Thoracic aorta (tissue), 2 donors: ENCODE measurements around the gene LSM14A. TPM values are rescaled to one million over a fixed set of nuclear protein-coding genes. Genes with fewer than 3 reads are reported as not detected.
A peak's percentile ranks its signal among the peaks of the same experiment; 100 is the strongest.

Experiments used
- ATAC-seq: fragments of 150-250 bp; one replicate; pipeline ENCODE4 v1.8.0; 2017; ENCODE audit warnings: low read depth; ENCODE audit not compliant: insufficient number of reproducible peaks, low FRiP score
- DNase-seq: peaks from one replicate; pipeline ENCODE4 v3.0.0-alpha.2; 2020; ENCODE audit warnings: low spot score
- H3K27ac ChIP-seq, 2 donors: fragments of 200-600 bp; sonication (generic); 1 replicate in 1 of 2; 2 replicates in 1 of 2; pipeline ENCODE4 v1.5.1; 2016; ENCODE audit warnings: mild to moderate bottlenecking in 2 of 2, moderate library complexity in 2 of 2
- H3K27me3 ChIP-seq: fragments of 200-600 bp; sonication (generic); replicated peaks from 2 replicates; pipeline ENCODE4 v1.6.0; 2016; ENCODE audit warnings: mild to moderate bottlenecking; ENCODE audit not compliant: insufficient read depth
- H3K36me3 ChIP-seq: fragments of 200-600 bp; sonication (generic); one replicate; pipeline ENCODE4 v1.5.1; 2016
- H3K4me1 ChIP-seq, 2 donors: fragments of 200-600 bp; sonication (generic); 1 replicate in 1 of 2; 2 replicates in 1 of 2; pipeline versions ENCODE4 v1.5.1 to v1.6.0; 2016; ENCODE audit warnings: low read depth in 2 of 2, mild to moderate bottlenecking in 1 of 2; ENCODE audit not compliant: control insufficient read depth in 1 of 2
- H3K4me3 ChIP-seq: fragments of 200-600 bp; sonication (generic); 2 replicates; pipeline ENCODE4 v1.5.1; 2016; ENCODE audit warnings: mild to moderate bottlenecking
- H3K9me3 ChIP-seq: fragments of 200-600 bp; sonication (generic); 2 replicates; pipeline ENCODE4 v1.5.1; 2016
- CTCF ChIP-seq: fragments of 200-600 bp; sonication (generic); IDR thresholded peaks from one replicate; pipeline ENCODE4 v1.5.1; 2019; ENCODE audit warnings: antibody characterized with exemption
- total RNA-seq, 2 donors: library from RNA; depleted of rRNA; stranded (reverse); fragments of >200 nt; gene quantifications; one replicate each; pipeline versions ENCODE4 v1.1.0 to v1.2.3, GENCODE V29; 2016

Gene LSM14A
- total RNA-seq, 2 donors from 2014 or later = 79.1 to 133 TPM

GRCh38 chr19:34260771-34261173, 88.5 kb downstream of the LSM14A start:
- H3K27me3 ChIP-seq = no peaks in the 10 kb centered on the region
- peak overlapping the region in 1 of 2 donors; percentile 4 for H3K27ac ChIP-seq
- no peaks in the 10 kb centered on the region for H3K9me3 ChIP-seq
- H3K36me3 ChIP-seq = no peaks in the 10 kb centered on the region
- ATAC-seq (no peak), DNase-seq (no peak)
- H3K4me3 ChIP-seq = peak overlapping the region; percentile 16
- no peak for TF ChIP-seq CTCF
- H3K4me1 ChIP-seq = peaks cover 27 to 68% of the 10 kb centered on the region in 2 donors

GRCh38 chr19:34261334-34262109, 89.2 kb downstream of the LSM14A start:
- Histone ChIP-seq H3K9me3 (no peaks in the 10 kb centered on the region), H3K27ac (no peak overlapping the region), H3K4me3 (no peak overlapping the region), H3K36me3 (no peaks in the 10 kb centered on the region), H3K27me3 (no peaks in the 10 kb centered on the region), H3K4me1 (peaks cover 20 to 62% of the 10 kb centered on the region in 2 donors)
- no peak for TF ChIP-seq CTCF
- DNase-seq (no peak), ATAC-seq (no peak)

GRCh38 chr19:34263745-34264237, 91.5 kb downstream of the LSM14A start:
- no peak for TF ChIP-seq CTCF
- no peaks in the 10 kb centered on the region for H3K36me3 ChIP-seq
- H3K27ac ChIP-seq = peak overlapping the region in 1 of 2 donors; percentile 1

GRCh38 chr19:34265221-34265650, 92.9 kb downstream of the LSM14A start:
- Histone ChIP-seq H3K4me3 (no peak overlapping the region), H3K27ac (peak overlapping the region; percentile 30 to 47), H3K36me3 (no peaks in the 10 kb centered on the region), H3K9me3 (no peaks in the 10 kb centered on the region), H3K4me1 (peaks cover 28 to 69% of the 10 kb centered on the region in 2 donors), H3K27me3 (no peaks in the 10 kb centered on the region)
- no peak for ATAC-seq
- TF ChIP-seq CTCF = no peak
- no peak for DNase-seq

More at GRCh38 chr19:34263745-34264237, 91.5 kb downstream of the LSM14A start:
- DNase-seq (no peak), ATAC-seq (no peak)
- H3K4me3 ChIP-seq = no peak overlapping the region
- H3K4me1 ChIP-seq = peaks cover 21 to 61% of the 10 kb centered on the region in 2 donors
- H3K9me3 ChIP-seq = no peaks in the 10 kb centered on the region
- no peaks in the 10 kb centered on the region for H3K27me3 ChIP-seq

- TF ChIP-seq CTCF = no peak
- peak overlapping the region; percentile 46 for H3K4me3 ChIP-seq
- no peak for ATAC-seq
- no peak for DNase-seq
- no peaks in the 10 kb centered on the region for H3K9me3 ChIP-seq
- H3K27ac ChIP-seq = peak overlapping the region; percentile 88 to 89
- no peaks in the 10 kb centered on the region for H3K36me3 ChIP-seq
- H3K27me3 ChIP-seq = no peaks in the 10 kb centered on the region
- peaks cover 33 to 82% of the 10 kb centered on the region in 2 donors for H3K4me1 ChIP-seq
Measured at GRCh38 chr19:34269081-34269480, 96.8 kb downstream of the LSM14A start.
